Activated CD8-positive, alpha-beta T cell treated with anti-CD3 and anti-CD28 coated beads for 36 hours (primary cell): ENCODE data around the gene SDHA. TPM values are rescaled to one million over a fixed set of nuclear protein-coding genes. Genes with fewer than 3 reads are reported as not detected.

Source experiments
- ATAC-seq: fragments of 200-7000 bp; cut with Tn5 transposase; one replicate; pipeline ENCODE4 v1.10.0; 2021; ENCODE audit warnings: mild to moderate bottlenecking, moderate library complexity
- CTCF ChIA-PET: fragments of 350-600 bp; sonication (Branson Sonifier 250); formaldehyde crosslinking; loops from one replicate; lab custom pipeline; 2021; ENCODE audit warnings: antibody characterized with exemption; lab: Charles Lee
- POLR2A ChIA-PET: fragments of 350-600 bp; sonication (Branson Sonifier 250); formaldehyde crosslinking; loops from one replicate; lab custom pipeline; 2021; ENCODE audit warnings: antibody characterized with exemption; lab: Charles Lee
- DNase-seq: peaks from one replicate; pipeline ENCODE4 v3.0.0-alpha.2; 2020
- H3K27ac Mint-ChIP-seq: one replicate; pipeline ENCODE4 v1.8.0; 2021; ENCODE audit warnings: mild to moderate bottlenecking, mixed read lengths
- H3K27me3 Mint-ChIP-seq: one replicate; pipeline ENCODE4 v1.8.0; 2021; ENCODE audit warnings: mixed read lengths
- H3K36me3 Mint-ChIP-seq: one replicate; pipeline ENCODE4 v1.8.0; 2021; ENCODE audit warnings: low read depth, mixed read lengths
- H3K4me1 Mint-ChIP-seq: one replicate; pipeline ENCODE4 v1.8.0; 2021; ENCODE audit warnings: low read depth, mixed read lengths
- H3K4me3 Mint-ChIP-seq: one replicate; pipeline ENCODE4 v1.8.0; 2021; ENCODE audit warnings: mild to moderate bottlenecking, moderate library complexity, mixed read lengths
- H3K9me3 Mint-ChIP-seq: one replicate; pipeline ENCODE4 v1.8.0; 2021; ENCODE audit warnings: mixed read lengths
- intact Hi-C: fragments of 100-400 bp; cut with micrococcal nuclease; formaldehyde crosslinking; loops from one replicate; pipeline ENCODE4 v1.10.0; 2022
- total RNA-seq, 2 experiments: library from RNA; stranded (reverse); gene quantifications; one replicate each; pipeline ENCODE4 v1.2.3, GENCODE V29; 2021
- TF ChIP-seq, protein P1 (sequence below): fragments of 200-600 bp; IDR thresholded peaks from one replicate; pipeline ENCODE4 v1.8.0; 2022; ENCODE audit warnings: antibody characterized with exemption, mild to moderate bottlenecking

SDHA gene
- total RNA-seq, 2 experiments from 2014 or later: 141 to 149 TPM

DNA sequence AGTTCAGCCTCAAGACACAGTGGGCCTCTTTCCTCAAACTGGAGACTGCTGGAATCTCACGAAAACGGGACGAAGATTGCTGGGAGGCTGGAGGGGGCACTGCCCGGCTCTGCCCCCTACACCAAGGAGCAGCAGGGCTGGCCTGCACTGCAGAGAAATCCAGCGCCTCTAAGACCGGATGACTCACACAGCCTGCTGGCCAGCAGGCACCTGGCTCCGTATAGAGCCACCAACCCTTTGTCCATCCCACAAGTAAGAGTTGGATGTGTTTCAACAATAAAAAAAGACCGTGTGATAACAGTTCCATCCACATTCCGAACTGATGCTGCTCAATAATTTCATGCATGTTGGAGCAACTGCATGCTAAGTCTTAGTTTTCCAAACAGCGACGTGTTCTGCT, 11.7 kb upstream of the SDHA start:
- peaks cover 21% of the 10 kb centered on the region for H3K36me3 Mint-ChIP-seq

DNA sequence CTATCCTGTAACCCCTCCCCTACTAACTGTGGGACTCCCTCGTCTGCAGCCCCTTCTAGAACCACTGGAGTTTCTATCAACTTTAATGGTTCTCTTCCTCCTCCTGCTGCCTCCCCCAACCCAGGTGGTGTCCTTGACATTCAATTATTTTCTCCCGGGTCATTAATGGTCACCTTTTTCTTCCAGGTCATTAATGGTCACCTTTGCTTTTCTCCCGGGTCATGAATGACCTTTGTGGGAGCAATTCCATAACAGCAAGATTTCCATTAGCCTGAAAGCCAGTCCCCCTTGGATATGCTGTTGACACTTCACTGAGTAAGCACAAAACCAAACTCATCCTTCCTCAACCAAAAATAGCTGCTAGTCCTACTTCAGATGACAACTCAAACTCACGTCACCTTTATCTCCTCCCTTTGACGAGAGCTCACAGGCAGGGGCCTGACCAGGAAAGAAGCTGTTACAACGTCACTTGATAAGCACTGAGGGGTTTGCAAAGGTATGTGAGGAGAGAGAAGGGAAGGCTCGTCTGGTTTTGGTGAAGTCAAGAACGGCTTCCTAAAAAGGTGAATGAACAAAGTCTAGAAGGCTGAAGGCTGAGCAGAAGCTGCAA, 11.1 kb upstream of the SDHA start:
- no peak for DNase-seq
- intact Hi-C loops: no loop called here
- ChIA-PET CTCF (interaction anchor here (2.6 kb wide), 1 partner anchor 18 kb away, joined by 7 read pairs; no protein-coding TSS in a partner anchor), POLR2A (interaction anchor here (1.2 kb wide), 1 partner anchor 11 kb away, joined by 3 read pairs; the partner anchor contains the start of genes CCDC127 and SDHA)
- Mint-ChIP-seq H3K9me3 (no peaks in the 10 kb centered on the region), H3K36me3 (peaks cover 21% of the 10 kb centered on the region), H3K4me3 (no peak overlapping the region), H3K27ac (no peak overlapping the region), H3K4me1 (peaks cover 13% of the 10 kb centered on the region), H3K27me3 (no peaks in the 10 kb centered on the region)
- ATAC-seq: no peak
- TF ChIP-seq, protein P1, sequence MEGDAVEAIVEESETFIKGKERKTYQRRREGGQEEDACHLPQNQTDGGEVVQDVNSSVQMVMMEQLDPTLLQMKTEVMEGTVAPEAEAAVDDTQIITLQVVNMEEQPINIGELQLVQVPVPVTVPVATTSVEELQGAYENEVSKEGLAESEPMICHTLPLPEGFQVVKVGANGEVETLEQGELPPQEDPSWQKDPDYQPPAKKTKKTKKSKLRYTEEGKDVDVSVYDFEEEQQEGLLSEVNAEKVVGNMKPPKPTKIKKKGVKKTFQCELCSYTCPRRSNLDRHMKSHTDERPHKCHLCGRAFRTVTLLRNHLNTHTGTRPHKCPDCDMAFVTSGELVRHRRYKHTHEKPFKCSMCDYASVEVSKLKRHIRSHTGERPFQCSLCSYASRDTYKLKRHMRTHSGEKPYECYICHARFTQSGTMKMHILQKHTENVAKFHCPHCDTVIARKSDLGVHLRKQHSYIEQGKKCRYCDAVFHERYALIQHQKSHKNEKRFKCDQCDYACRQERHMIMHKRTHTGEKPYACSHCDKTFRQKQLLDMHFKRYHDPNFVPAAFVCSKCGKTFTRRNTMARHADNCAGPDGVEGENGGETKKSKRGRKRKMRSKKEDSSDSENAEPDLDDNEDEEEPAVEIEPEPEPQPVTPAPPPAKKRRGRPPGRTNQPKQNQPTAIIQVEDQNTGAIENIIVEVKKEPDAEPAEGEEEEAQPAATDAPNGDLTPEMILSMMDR: no peak

More for the DNA sequence above, 11.7 kb upstream of the SDHA start:
- Mint-ChIP-seq H3K4me1 (peaks cover 13% of the 10 kb centered on the region), H3K27me3 (no peaks in the 10 kb centered on the region), H3K9me3 (no peaks in the 10 kb centered on the region), H3K4me3 (no peak overlapping the region), H3K27ac (no peak overlapping the region)
- intact Hi-C loops: no loop called here
- TF ChIP-seq, protein P1: no peak
- no peak for DNase-seq
- no peak for ATAC-seq
- CTCF ChIA-PET: interaction anchor here (1.2 to 2.6 kb wide), 2 partner anchors 18 kb away, joined by 3 to 7 read pairs; no protein-coding TSS in a partner anchor
- POLR2A ChIA-PET: no interaction called here

DNA sequence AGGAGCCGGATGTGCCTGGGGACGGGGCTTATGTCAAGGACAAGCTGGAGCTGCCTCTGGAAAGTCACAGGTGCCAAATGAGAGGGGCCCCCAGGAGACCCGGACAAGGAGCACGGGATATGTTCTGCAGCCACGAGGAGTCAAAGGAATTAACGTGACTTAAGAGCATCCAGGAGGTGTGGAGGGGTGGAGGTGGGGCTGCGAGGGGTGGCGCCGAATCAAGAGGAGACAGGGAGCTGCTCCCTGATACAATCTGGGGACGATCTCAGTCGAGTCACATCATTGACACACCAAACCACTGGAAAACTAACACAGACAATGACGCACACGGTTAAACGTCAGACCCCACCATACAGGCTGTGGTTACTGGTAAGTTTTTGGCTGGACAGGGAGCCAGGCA, 10.5 kb upstream of the SDHA start:
- intact Hi-C loops: no loop called here
- peaks cover 20% of the 10 kb centered on the region for H3K36me3 Mint-ChIP-seq
- no peak for DNase-seq
- no peak for ATAC-seq
- H3K27me3 Mint-ChIP-seq: no peaks in the 10 kb centered on the region
- peaks cover 13% of the 10 kb centered on the region for H3K4me1 Mint-ChIP-seq
- ChIA-PET POLR2A (interaction anchor here (1.2 kb wide), 1 partner anchor 11 kb away, joined by 3 read pairs; the partner anchor contains the start of genes CCDC127 and SDHA), CTCF (interaction anchor here (2.6 kb wide), 1 partner anchor 19 kb away, joined by 7 read pairs; no protein-coding TSS in a partner anchor)
- no peak overlapping the region for H3K27ac Mint-ChIP-seq
- H3K4me3 Mint-ChIP-seq: no peak overlapping the region
- no peaks in the 10 kb centered on the region for H3K9me3 Mint-ChIP-seq
- TF ChIP-seq, protein P1: no peak

DNA sequence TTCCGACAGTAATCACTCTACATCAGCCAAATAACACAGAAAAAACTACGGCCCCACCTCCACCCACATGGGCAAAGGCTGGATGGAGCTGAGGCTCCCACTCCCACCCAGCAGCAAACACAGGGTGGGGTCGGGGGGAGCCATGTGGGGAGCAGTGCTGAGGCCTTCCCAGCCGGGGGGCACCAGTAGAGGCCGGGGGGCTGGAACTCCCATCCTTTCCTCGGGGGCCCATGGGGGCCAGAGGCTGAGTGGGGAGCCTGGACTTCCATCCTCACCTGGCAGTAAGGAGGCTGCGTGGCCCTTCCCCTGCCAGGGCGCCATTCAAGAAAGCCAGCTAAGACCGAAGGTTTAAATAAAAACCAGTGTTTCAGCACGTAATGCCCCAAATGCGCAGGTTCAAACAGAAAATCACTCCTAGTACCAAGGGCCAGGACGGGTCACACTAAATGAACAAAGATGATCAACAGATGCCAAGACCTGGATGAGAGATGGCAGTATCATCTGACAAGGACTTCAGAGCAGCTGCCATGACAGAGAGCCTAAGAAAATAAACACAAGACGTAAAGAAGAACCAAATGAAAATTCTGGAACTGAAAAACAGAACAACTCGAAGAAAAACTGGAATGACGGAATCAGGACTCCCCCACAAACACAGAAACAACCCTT, 9.5 kb upstream of the SDHA start:
- TF ChIP-seq, protein P1: no peak
- no peak for DNase-seq
- Mint-ChIP-seq H3K9me3 (no peaks in the 10 kb centered on the region), H3K4me1 (peaks cover 15% of the 10 kb centered on the region), H3K4me3 (no peak overlapping the region), H3K27ac (no peak overlapping the region), H3K27me3 (no peaks in the 10 kb centered on the region), H3K36me3 (peaks cover 22% of the 10 kb centered on the region)
- ATAC-seq: no peak
- ChIA-PET POLR2A (interaction anchor here (1.6 kb wide), 1 partner anchor 9 kb away, joined by 4 read pairs; no protein-coding TSS in a partner anchor), CTCF (interaction anchor here (2.6 kb wide), 1 partner anchor 20 kb away, joined by 7 read pairs; no protein-coding TSS in a partner anchor)
- intact Hi-C loops: no loop called here
